Hepatic stellate cell (primary cell): ENCODE data around the gene CLK2.

ENCODE experiments used
- DNase-seq: peaks from one replicate; pipeline ENCODE4 v3.0.0; 2011; ENCODE audit warnings: low spot score

Gene CLK2

GRCh38 chr1:155273343-155274245, at the start of gene CLK2:
TSS of gene CLK2 (minus strand) at chr1:155273504. CDS start at chr1:155270977, 2,527 bp downstream.
- DNase-seq = peak; percentile 99

DNA sequence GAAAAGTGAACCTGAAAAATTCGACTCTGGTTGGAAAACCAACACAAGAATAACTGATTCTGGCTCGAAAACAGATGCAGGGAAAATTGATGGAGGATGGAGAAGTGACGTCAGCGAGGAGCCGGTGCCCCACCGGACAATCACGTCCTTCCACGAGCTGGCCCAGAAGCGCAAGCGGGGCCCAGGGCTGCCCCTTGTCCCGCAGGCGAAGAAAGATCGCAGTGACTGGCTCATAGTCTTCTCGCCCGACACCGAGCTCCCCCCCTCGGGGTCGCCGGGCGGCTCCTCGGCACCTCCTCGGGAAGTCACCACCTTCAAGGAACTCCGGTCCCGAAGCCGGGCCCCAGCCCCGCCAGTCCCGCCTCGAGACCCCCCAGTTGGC, 49.3 kb upstream of the CLK2 start:
- peak; percentile 71 for DNase-seq

GRCh38 chr1:155321639-155322503, 48.6 kb upstream of the CLK2 start:
- DNase-seq = no peak

GRCh38 chr1:155320661-155321617, 47.6 kb upstream of the CLK2 start, which contains the start of gene RUSC1:
TSS of gene RUSC1 (plus strand) at chr1:155320894. CDS start at chr1:155321774, 880 bp downstream.
- DNase-seq = peak; percentile 80

DNA sequence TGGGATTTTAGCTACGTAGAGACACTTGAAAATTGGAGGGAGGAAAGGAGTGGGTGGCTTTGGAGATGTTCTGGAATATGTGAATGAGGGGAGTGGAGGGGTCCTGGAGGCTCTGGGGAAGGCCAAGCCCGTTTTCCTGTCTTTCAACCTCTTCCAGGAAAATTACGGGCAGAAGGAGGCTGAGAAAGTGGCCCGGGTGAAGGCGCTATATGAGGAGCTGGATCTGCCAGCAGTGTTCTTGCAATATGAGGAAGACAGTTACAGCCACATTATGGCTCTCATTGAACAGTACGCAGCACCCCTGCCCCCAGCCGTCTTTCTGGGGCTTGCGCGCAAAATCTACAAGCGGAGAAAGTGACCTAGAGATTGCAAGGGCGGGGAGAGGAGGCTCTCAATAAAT, 46.9 kb upstream of the CLK2 start:
- DNase-seq = no peak

- no peak for DNase-seq
Observed at GRCh38 chr1:155319536-155319935, 46.2 kb upstream of the CLK2 start.

DNA sequence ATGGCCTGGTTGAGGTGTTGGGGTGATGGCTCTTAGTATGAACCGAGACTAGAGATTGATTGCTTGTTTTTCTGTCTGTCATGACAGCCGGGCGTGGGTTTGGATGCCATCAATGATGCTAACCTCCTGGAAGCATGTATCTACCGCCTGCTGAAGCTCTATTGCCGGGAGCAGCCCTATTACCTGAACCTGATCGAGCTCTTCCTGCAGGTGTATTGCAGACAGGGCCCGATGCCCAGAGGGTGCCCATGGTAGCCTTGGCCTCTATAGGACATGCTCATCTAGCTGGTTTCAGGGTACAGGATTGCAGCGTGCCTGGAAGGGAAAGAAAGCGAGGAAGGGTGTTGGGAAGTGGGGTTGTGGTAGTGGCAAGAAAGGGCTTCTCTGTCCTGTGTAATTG, 44.8 kb upstream of the CLK2 start:
- DNase-seq = no peak

DNA sequence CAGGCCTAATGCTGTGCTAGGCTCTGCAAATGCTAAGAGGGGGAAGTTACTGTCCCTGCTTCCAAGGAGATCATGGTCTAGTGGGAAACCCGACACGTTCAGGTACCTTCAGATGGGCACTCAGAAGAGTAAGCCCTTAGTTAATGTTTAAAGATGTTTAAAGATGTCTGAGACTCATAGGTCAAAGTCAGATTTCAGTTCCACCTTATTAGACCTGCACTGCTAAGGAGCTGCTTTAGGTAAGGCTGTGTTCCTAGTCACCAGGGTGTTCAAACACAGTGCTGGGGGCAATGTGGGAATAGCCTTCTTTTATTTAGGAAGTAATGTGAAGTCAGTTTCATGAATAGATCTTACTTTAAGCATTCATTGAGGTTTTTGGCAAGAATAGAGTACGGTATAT, 43.6 kb upstream of the CLK2 start:
- DNase-seq = no peak

DNA sequence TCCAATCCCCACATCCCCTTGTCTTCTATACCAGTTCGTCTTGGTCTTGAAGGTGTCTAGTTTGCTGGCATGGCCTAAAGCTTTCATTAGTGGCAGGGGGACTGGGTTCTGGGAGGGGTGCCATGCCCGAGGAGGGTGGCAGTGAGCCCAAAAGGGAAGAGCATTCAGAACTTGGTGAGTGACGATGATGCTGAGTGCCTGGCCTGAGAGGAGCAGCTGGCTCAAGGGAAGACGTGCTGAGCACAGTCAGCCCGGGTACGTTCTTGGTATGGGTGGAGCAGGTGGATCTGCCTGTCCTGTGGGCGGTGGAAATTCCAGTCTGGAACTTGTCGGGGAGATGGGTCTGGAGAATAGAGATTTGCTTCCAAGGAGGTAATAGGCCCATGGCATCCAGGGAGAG, 40.0 kb upstream of the CLK2 start:
- no peak for DNase-seq

- DNase-seq = no peak
Observed at GRCh38 chr1:155309423-155310021, 36.2 kb upstream of the CLK2 start.

DNA sequence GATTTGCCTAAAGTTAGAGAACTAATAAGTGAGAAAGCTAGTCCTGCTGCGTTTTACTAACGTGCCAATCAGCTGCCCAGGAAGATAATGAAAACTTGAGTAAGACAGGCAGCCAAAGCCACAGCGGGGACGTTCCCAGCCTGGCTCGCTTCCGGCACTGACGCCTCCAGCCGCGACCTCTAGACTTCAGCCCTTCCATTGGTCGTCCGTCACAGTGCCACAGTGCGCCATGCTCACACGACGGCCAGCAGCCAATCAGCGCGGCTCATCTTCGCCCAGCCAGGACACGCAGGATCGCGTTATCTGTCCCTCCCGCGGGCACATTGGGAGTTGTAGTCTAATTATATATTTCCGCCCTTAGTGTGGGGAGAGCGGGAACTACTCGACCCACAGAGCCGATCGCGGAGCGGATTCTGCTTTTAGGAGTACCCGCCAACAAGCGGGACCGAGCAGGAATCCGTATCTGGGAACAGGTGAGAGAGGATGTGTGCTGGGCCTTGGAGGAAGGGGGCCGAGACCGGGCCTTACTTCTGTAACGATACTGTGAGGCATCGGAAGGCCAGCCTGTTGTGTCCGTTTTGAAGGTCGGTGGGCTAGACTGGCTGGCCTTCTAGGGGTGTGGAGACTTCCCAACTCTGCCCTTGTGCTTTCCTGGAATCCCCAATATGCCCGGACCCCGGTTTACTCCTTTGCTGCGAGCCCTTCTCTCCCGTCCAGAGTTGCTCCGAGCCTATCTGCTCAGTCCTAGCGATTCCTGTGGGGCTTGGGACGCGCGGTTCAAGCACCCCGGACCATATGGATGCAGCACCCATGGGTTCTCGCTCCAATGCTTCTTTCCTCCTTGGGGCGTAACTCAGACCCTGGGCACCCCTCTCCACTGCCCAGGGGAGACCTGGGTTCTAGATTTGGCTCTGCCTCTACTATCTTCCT, 35.5 kb upstream of the CLK2 start, which contains the start of gene FDPS:
TSS of gene FDPS (plus strand) at position 374 of the 930 bp plus-strand sequence. CDS start 924 bp downstream, outside the sequence.
- peak; percentile 99 for DNase-seq

DNA sequence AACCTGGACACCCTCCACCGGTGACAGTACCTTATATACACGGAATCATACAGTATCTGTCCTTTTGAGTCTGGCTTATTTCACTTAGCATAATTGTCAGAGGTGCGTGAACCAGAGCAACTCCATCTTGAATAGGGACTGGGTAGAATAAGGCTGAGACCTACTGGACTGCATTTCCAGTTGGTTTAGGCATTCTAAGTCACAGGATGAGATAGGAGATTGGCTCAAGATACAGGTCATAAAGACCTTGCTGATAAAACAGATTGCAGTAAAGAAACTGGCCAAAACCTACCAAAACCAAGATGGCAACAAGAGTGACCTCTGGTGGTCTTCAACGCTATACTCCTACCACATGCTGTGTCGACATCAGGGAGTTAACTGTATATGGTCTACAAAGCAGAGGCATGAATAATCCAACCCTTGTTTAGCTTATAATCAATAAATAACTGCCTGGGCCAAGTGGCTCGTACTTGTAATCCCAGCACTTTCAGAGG, 34.0 kb upstream of the CLK2 start:
- DNase-seq = no peak

GRCh38 chr1:155305881-155306391, 32.6 kb upstream of the CLK2 start:
- peak; percentile 75 for DNase-seq

GRCh38 chr1:155304558-155305063, 31.3 kb upstream of the CLK2 start:
- DNase-seq = no peak

DNA sequence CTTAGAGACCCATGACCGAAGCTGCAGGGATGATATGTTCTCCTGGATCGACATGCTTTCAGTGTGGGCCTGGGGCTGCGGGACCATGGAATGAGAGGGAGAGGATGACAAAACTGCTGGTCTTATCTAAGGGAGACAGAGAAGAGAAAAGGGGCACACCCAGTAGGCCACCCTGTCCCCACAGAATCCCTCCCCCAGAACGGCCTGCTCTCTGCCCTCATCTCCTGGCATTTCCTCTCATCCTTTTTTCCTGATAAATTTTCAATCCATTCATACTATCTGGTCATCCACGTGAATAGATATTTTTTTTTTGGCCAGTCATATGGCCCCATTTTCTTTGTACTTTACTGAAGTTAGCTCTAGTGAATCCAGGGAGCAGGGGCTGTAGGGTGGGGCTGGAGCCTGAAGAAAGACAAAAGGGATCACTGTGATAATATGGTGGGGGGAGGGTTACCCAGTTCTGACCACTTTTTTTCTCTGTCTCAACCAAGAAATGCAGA, 28.1 kb upstream of the CLK2 start, which contains the start of gene PKLR:
TSS of gene PKLR (minus strand) at position 97 of the 500 bp plus-strand sequence. CDS start at position 54, 43 bp downstream.
- DNase-seq = no peak

DNA sequence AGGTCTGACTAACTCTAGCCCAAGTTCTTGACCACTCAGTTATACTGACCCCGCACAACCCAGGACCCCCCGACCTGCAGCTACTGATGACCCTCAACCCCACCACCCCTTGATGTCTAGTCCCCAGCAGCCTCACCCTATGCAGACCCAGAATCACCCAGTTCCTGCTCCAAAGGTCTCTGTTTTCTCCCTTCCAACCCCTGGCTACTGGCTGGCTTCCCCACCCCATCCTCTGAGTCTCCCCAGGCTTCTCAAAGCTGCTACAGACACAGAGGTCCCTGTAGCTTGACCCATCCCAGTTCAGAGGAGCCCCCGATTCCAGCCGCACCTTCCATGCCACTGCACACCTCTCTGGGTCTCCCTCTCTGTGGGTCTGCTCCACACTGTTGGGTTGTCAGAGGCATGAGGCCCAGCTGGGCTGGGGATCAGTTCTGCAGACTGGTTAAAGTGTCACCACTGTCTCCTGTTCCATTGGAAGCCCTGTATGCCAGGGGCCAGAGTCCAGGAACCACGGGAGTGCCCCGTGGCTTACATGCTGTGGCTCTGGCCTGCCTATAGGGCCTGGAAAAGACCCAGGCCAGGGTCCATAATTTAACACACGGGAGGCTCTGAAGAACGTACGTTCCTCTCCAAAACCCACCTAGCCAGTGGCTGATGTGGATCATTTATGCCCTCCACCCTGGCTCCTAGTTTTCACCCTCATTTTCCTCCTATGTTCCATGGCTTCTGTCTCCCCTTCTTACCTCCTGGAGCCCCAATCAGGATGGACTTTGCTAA, 27.4 kb upstream of the CLK2 start:
- no peak for DNase-seq

- DNase-seq = no peak
Observed at GRCh38 chr1:155300024-155300423, 26.7 kb upstream of the CLK2 start.

DNA sequence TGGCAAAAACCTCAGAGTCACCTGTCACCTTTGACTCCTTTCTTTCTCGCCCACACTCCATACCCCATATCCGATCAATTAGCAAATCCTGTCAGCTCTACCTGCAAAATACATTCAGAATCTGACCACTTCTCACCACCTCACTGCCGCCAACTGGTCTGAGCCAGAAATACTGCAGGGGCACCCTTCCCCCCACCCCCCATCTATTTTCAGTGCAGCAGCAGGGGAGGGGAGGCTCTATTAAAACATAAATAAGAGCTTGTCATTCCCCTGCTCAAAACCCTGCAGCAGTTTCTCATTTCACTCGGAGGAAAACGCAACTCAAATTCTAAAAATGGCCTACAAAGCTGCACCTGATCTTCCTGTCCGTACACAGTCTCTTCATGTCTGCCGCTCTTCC, 24.1 kb upstream of the CLK2 start:
- no peak for DNase-seq
